SK-N-SH treated with all-trans-retinoic acid at 6 μM for 48 hours (cell line): ENCODE measurements around the gene ERBB2.

Experiments used
- ATAC-seq: fragments of 200-7000 bp; cut with Tn5 transposase; 3 replicates; pipeline ENCODE4 v1.9.1; 2020; ENCODE audit warnings: mild to moderate bottlenecking, moderate library complexity
- CSDC2 ChIP-seq: fragments of 250-450 bp; sonication (Bioruptor Pico); IDR thresholded peaks from 2 replicates; pipeline ENCODE4 v1.5.0; 2020; ENCODE audit warnings: mild to moderate bottlenecking, moderate library complexity
- PPARA ChIP-seq: fragments of 250-450 bp; sonication (Bioruptor Pico); IDR thresholded peaks from 2 replicates; pipeline ENCODE4 v1.5.0; 2020; ENCODE audit warnings: mild to moderate bottlenecking, borderline replicate concordance
- TCF4 ChIP-seq: fragments of 250-450 bp; sonication (Bioruptor Pico); IDR thresholded peaks from 2 replicates; pipeline ENCODE4 v1.8.0; 2021; ENCODE audit warnings: mild to moderate bottlenecking, moderate library complexity, borderline replicate concordance
- TOX ChIP-seq: fragments of 250-450 bp; sonication (Bioruptor Pico); IDR thresholded peaks from 2 replicates; pipeline ENCODE4 v1.8.0; 2021; ENCODE audit warnings: mild to moderate bottlenecking, moderate library complexity, borderline replicate concordance
- ZC3H10 ChIP-seq: fragments of 250-450 bp; sonication (Bioruptor Pico); IDR thresholded peaks from 2 replicates; pipeline ENCODE4 v1.5.1; 2021; ENCODE audit warnings: mild to moderate bottlenecking, moderate library complexity
- ZFP3 ChIP-seq: fragments of 250-450 bp; sonication (Bioruptor Pico); IDR thresholded peaks from 2 replicates; pipeline ENCODE4 v1.5.0; 2020; ENCODE audit warnings: mild to moderate bottlenecking, moderate library complexity
- ZFP30 ChIP-seq: fragments of 450-650 bp; formaldehyde crosslinking; IDR thresholded peaks from 2 replicates; pipeline ENCODE4 v1.5.0; 2022; ENCODE audit warnings: mild to moderate bottlenecking, moderate library complexity
- ZNF565 ChIP-seq: fragments of 450-650 bp; formaldehyde crosslinking; conservative IDR thresholded peaks from 2 replicates; pipeline ENCODE4 v1.5.0; 2020; ENCODE audit warnings: low read depth, mild to moderate bottlenecking, moderate library complexity
- ZNF70 ChIP-seq: fragments of 450-650 bp; formaldehyde crosslinking; IDR thresholded peaks from 2 replicates; pipeline ENCODE4 v1.5.0; 2020; ENCODE audit warnings: mild to moderate bottlenecking, moderate library complexity
- ZNF8 ChIP-seq: fragments of 450-650 bp; formaldehyde crosslinking; IDR thresholded peaks from 2 replicates; pipeline ENCODE4 v1.5.0; 2020; ENCODE audit warnings: mild to moderate bottlenecking, moderate library complexity
- TF ChIP-seq, protein P1 (sequence below): fragments of 250-450 bp; sonication (Bioruptor Pico); IDR thresholded peaks from 2 replicates; pipeline ENCODE4 v1.5.1; 2021; ENCODE audit warnings: mild to moderate bottlenecking, moderate library complexity
- TF ChIP-seq, protein P2 (sequence below): fragments of 250-450 bp; sonication (Bioruptor Pico); IDR thresholded peaks from 2 replicates; pipeline ENCODE4 v1.8.0; 2021; ENCODE audit warnings: low read depth, mild to moderate bottlenecking, moderate library complexity, borderline replicate concordance
- TF ChIP-seq, protein P3 (sequence below): fragments of 250-450 bp; sonication (Bioruptor Pico); IDR thresholded peaks from 2 replicates; pipeline ENCODE4 v1.8.0; 2020; ENCODE audit warnings: mild to moderate bottlenecking, moderate library complexity, borderline replicate concordance

The ERBB2 gene

DNA sequence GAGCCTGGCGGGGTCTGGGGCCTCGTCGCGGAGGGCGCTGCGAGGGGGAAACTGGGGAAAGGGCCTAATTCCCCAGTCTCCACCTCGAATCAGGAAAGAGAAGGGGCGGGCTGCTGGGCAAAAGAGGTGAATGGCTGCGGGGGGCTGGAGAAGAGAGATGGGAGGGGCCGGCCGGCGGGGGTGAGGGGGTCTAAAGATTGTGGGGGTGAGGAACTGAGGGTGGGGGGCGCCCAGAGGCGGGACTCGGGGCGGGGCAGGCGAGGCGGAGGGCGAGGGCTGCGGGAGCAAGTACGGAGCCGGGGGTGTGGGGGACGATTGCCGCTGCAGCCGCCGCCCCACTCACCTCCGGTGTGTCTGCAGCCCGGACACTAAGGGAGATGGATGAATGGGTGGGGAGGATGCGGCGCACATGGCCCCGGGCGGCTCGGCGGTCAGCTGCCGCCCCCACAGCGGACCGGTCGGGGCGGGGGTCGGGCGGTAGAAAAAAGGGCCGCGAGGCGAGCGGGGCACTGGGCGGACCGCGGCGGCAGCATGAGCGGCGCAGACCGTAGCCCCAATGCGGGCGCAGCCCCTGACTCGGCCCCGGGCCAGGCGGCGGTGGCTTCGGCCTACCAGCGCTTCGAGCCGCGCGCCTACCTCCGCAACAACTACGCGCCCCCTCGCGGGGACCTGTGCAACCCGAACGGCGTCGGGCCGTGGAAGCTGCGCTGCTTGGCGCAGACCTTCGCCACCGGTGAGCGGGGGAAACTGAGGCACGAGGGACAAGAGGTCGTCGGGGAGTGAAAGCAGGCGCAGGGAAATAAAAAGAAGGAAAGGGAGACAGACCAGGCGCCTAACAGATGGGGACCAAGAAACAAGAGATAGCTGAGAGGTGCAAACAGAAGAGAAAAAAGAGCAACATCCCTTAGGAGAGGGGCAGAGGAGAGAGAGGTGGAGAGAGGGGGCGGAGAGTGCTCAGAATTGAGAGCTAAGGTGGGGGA lies 31.6 kb upstream of the ERBB2 start, which contains the start of gene PNMT:
PNMT (plus strand) TSS at position 509 of the 980 bp plus-strand sequence; CDS start at position 532, 23 bp downstream.
- ATAC-seq: peak; percentile 64

DNA sequence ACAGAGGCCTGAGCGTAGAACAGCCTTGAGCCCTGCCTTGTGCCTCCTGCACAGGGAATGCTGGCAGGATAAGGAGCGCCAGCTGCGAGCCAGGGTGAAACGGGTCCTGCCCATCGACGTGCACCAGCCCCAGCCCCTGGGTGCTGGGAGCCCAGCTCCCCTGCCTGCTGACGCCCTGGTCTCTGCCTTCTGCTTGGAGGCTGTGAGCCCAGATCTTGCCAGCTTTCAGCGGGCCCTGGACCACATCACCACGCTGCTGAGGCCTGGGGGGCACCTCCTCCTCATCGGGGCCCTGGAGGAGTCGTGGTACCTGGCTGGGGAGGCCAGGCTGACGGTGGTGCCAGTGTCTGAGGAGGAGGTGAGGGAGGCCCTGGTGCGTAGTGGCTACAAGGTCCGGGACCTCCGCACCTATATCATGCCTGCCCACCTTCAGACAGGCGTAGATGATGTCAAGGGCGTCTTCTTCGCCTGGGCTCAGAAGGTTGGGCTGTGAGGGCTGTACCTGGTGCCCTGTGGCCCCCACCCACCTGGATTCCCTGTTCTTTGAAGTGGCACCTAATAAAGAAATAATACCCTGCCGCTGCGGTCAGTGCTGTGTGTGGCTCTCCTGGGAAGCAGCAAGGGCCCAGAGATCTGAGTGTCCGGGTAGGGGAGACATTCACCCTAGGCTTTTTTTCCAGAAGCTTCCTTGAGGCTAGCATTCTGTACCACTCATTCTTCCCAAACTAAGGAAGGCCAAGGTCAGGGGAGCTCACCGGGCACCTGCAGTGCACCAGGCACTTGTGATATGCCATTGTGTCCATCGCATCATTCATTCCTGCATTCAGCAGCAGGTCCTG lies 29.7 kb upstream of the ERBB2 start:
- TF ChIP-seq ZNF565 (CRISPR knock-in tag) (no peak), ZC3H10 (CRISPR knock-in tag) (no peak), ZNF8 (CRISPR knock-in tag) (no peak), ZNF70 (no peak), ZFP3 (CRISPR knock-in tag) (no peak), PPARA (no peak), TCF4 (CRISPR knock-in tag) (no peak), TOX (CRISPR knock-in tag) (no peak), CSDC2 (CRISPR knock-in tag) (no peak)
- TF ChIP-seq, protein P1, sequence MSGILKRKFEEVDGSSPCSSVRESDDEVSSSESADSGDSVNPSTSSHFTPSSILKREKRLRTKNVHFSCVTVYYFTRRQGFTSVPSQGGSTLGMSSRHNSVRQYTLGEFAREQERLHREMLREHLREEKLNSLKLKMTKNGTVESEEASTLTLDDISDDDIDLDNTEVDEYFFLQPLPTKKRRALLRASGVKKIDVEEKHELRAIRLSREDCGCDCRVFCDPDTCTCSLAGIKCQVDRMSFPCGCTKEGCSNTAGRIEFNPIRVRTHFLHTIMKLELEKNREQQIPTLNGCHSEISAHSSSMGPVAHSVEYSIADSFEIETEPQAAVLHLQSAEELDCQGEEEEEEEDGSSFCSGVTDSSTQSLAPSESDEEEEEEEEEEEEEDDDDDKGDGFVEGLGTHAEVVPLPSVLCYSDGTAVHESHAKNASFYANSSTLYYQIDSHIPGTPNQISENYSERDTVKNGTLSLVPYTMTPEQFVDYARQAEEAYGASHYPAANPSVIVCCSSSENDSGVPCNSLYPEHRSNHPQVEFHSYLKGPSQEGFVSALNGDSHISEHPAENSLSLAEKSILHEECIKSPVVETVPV (CRISPR knock-in tag): no peak
- TF ChIP-seq, protein P2, sequence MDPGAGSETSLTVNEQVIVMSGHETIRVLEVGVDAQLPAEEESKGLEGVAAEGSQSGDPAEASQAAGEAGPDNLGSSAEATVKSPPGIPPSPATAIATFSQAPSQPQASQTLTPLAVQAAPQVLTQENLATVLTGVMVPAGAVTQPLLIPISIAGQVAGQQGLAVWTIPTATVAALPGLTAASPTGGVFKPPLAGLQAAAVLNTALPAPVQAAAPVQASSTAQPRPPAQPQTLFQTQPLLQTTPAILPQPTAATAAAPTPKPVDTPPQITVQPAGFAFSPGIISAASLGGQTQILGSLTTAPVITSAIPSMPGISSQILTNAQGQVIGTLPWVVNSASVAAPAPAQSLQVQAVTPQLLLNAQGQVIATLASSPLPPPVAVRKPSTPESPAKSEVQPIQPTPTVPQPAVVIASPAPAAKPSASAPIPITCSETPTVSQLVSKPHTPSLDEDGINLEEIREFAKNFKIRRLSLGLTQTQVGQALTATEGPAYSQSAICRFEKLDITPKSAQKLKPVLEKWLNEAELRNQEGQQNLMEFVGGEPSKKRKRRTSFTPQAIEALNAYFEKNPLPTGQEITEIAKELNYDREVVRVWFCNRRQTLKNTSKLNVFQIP (CRISPR knock-in tag): no peak
- TF ChIP-seq, protein P3, sequence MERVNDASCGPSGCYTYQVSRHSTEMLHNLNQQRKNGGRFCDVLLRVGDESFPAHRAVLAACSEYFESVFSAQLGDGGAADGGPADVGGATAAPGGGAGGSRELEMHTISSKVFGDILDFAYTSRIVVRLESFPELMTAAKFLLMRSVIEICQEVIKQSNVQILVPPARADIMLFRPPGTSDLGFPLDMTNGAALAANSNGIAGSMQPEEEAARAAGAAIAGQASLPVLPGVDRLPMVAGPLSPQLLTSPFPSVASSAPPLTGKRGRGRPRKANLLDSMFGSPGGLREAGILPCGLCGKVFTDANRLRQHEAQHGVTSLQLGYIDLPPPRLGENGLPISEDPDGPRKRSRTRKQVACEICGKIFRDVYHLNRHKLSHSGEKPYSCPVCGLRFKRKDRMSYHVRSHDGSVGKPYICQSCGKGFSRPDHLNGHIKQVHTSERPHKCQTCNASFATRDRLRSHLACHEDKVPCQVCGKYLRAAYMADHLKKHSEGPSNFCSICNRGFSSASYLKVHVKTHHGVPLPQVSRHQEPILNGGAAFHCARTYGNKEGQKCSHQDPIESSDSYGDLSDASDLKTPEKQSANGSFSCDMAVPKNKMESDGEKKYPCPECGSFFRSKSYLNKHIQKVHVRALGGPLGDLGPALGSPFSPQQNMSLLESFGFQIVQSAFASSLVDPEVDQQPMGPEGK: no peak
- ATAC-seq: no peak

More for the DNA sequence above, 31.6 kb upstream of the ERBB2 start, which contains the start of gene PNMT:
- TF ChIP-seq ZFP30 (CRISPR knock-in tag) (no peak), TCF4 (CRISPR knock-in tag) (no peak)
- TF ChIP-seq, protein P3: no peak
- TF ChIP-seq, protein P1 (CRISPR knock-in tag): no peak

DNA sequence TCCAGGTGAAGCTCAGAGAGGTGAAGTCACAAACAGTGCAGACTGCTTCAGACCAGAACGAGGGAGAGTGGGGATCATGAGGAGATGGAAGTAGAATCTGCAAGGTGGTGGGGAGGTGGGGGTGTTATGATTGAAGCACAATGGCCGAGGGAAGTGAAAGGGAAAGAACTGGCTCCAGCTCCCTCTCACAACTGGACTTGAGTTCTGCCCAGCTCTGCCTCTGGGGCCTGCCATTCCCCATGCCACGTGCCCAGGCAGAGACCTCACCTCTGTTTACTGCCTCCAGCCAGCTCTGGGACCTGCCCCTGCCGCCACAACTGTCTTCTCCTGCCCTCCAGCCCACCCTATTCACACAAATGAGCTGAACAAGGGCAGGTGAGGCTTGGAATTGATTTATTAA lies 29.1 kb upstream of the ERBB2 start:
- TF ChIP-seq, protein P1 (CRISPR knock-in tag): no peak
- TF ChIP-seq ZC3H10 (CRISPR knock-in tag): no peak
- TF ChIP-seq, protein P3: no peak
- ATAC-seq: no peak
